Measurements from ENCODE around the gene COL3A1.

DNA sequence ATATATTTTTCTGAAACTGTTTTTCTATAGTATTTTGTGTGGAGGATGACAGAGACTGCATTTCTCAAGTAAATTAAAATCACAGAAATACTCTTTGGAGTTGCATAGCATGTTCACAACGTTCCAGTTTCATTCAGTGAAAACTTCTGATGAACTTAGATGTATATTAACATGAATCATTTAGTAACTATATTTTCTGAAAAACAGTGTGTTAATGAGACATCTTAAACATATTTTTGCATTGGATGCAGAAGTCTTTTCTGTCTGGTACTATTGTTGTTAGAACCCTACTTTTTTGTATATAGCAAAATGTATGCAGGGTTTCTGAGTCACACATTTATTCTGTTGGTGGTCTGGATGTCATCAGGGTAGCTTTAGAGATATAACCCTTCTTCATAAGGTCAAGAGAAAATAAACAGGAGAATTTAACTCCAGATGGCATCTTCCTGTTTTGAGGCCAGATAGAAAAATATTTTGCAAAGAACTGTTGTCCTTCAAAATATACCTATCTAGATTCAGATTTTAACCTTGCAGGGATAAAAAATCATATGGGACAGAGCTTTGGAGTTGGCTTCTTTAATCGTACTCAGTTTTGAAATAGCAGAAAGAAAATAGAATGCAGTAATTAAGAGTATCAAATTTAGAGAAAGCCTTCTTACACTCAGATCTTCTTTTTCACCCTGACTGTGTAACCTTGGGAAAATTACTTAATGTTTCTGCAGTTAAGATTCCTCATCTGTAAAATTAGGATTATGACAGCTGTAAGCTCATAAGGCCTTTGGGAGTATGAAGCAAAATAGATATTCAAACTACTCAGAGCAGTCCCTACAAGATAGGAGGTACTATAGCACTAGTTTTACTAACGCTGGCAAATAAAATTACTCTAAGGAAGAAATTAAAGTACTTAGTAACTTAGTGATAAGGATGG is 5.3 kb downstream of the COL3A1 start:
- TF ChIP-seq, protein P1, sequence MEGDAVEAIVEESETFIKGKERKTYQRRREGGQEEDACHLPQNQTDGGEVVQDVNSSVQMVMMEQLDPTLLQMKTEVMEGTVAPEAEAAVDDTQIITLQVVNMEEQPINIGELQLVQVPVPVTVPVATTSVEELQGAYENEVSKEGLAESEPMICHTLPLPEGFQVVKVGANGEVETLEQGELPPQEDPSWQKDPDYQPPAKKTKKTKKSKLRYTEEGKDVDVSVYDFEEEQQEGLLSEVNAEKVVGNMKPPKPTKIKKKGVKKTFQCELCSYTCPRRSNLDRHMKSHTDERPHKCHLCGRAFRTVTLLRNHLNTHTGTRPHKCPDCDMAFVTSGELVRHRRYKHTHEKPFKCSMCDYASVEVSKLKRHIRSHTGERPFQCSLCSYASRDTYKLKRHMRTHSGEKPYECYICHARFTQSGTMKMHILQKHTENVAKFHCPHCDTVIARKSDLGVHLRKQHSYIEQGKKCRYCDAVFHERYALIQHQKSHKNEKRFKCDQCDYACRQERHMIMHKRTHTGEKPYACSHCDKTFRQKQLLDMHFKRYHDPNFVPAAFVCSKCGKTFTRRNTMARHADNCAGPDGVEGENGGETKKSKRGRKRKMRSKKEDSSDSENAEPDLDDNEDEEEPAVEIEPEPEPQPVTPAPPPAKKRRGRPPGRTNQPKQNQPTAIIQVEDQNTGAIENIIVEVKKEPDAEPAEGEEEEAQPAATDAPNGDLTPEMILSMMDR (IDR thresholded peaks at IDR 0.05): no peak
- no peak for TF ChIP-seq POLR2A (IDR thresholded peaks at IDR 0.05)

Data from breast epithelium (tissue), 3 donors.